Breast epithelium (tissue), 3 donors: ENCODE measurements around the gene PTPRN2.

Source experiments
- CTCF ChIP-seq, 3 donors: fragments of 450-650 bp; IDR thresholded peaks; one replicate each; pipeline ENCODE4 v1.5.1; 2016 to 2017; ENCODE audit warnings: antibody characterized with exemption in 3 of 3, mild to moderate bottlenecking in 3 of 3, moderate library complexity in 3 of 3
- POLR2A ChIP-seq: fragments of 450-650 bp; IDR thresholded peaks from one replicate; pipeline ENCODE4 v1.6.1; 2016; ENCODE audit warnings: antibody characterized with exemption, mild to moderate bottlenecking, moderate library complexity

- TF ChIP-seq CTCF (IDR thresholded peaks at IDR 0.05) (no peak), POLR2A (no peak)
Measured at GRCh38 chr7:157832421-157832820, 755.2 kb downstream of the PTPRN2 start.
